Activated T-helper 9 cell treated with anti-CD3 and anti-CD28 coated beads, Interleukin-2, amount 50 U/mL, for 16 hours (primary cell): ENCODE data around the gene HNRNPR.

Experiments used
- DNase-seq: peaks from one replicate; pipeline ENCODE4 v3.0.0-alpha.2; 2020; ENCODE audit warnings: low read depth

HNRNPR gene

DNA sequence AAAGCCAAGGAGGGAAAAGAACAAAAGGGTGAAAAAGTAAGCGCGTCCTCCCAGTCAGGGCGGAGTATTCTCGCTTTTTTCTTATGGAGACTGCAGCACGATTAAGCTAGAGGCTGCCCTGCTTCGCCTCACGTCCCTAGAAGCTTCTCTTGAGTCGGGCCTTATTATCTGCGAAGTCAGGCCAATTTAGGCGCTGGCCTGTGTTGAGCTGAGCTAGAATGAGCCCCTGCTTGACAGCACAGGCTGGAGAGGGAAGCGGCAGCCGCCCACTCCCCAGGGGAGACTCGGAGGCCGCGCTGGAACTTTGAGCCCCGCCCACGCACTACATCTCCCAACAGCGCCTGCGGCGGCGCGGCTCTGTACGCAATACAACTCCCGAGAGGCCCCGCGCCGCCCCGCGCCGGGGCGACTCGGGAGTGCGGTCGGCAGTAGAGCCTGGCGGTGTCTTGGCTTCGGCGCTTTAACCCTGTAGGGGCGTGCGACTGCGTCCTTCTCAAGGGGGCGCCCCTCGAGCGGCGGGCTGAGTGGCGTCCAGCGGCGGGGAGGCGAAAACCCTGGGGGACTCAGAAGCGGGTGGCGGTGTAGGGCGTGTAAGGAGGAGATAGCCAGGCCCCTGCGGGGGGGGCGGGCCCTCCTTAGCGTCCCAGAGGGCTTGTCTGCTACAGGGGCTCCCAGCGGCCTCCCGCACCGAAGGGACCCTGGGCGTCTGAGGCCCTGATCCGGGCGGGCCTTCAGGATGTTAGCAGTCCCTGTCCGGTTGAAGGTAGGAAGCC lies 24.7 kb upstream of the HNRNPR start:
- DNase-seq: peak; percentile 83

DNA sequence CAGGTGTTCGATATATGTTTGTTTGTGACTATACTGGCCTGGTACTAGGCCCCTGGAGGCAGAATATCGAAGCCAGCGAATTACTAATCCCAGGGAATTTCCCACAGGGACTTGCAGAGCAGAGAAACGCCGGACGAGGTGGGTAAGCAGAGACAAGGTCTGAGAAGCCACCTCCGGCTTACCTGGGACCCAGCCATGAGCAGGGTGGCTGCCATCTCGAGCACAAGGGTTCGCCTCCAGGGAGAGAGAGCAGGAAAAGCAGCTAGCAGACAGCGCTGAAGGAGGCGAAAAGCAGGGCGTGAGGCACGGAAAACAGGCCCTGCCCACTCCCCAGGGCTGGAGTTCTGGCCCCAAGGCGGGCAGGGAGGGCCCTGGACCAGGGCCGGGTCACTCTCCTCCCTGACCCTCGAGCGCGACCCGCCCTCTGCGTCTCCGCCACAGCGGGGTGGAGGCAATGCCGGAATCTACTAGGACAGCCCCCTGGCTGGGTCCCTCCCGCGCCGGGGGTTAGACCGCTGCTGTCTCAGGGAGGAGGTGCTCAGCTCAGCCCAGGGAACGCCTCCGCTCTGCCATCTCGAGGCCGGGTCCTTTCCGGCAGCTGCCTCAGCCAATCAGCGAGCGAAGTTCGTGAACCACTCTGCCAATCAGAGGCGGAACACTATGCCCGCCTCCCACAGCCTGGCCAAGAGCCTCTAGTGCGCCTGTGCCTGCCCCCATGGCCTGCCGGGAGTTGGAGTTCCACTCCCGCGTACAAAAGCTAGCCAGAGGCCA lies 23.9 kb upstream of the HNRNPR start:
- DNase-seq: peak; percentile 95

DNA sequence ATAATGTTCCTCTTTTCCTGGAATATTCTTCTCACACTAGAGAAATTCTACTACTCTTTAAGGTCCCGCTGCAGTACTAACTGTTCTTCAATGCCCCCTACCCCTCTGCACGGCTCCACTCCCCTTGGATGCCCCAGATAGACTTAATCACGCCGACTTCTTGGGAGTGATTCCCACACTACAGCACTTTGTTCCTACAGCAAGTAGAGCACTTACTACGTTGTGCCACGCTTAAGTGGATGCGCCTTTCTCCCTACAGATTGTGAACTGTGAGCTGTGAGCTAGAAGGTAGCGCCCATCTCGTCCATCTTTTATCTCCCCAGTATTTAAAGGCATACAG lies 23.3 kb upstream of the HNRNPR start:
- DNase-seq: no peak

DNA sequence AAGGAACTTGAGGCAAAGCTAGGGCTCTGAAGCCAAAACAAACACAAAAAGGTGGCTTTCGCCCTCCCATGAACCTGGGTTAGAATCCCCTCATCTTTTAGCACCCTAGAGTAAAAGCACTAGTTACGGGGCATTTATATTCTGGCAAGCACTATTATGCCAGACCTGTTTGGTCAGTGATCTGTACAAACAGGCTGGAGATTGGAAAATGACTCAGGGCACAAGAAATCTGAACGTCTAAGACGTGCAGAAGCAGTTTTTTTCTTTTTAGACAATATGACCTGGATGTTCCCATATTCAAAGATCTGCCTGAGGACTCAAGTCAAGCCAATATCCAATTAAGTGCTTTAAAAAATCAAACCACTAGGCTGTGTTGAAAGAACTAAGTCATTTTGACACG lies 22.5 kb upstream of the HNRNPR start:
- no peak for DNase-seq

DNA sequence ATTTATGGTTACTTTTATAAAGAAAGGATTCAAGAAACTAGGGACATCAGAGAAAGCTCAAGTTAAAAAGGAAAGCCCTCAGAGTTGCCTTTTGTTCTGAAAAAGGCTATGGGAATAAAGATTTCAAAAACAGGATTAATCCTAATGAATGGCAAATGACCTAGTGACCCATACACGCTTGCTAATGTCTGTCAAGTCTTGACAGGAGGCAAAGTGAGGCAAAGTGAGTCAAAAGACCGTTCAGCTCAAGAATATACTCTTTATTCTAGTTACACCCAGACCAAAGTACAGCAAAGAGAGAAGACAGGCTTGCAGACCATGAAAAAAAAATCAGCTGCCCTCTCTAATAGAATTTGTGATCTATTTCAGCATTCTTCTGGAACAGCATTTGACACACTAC lies 22.1 kb upstream of the HNRNPR start:
- DNase-seq: no peak

DNA sequence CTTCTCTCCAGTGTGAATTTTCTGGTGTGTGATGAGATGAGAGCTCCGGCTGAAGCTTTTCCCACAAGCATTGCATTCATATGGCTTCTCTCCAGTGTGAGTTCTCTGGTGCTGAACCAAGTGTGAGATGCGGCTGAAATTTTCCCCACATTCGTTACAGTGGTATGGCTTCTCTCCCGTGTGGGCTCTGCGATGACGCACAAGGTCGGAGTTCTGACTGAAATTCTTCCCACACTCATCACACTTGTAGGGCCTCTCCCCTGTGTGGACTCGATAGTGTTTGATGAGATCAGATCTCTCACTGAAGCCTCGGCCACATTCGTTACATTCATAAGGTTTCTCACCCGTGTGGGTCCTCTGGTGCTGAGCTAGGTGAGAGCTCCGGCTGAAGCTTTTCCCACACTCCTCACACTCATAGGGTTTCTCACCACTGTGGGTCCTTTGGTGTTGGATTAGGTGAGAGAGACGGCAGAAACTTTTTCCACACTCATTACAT lies 18.2 kb upstream of the HNRNPR start:
- DNase-seq: no peak

DNA sequence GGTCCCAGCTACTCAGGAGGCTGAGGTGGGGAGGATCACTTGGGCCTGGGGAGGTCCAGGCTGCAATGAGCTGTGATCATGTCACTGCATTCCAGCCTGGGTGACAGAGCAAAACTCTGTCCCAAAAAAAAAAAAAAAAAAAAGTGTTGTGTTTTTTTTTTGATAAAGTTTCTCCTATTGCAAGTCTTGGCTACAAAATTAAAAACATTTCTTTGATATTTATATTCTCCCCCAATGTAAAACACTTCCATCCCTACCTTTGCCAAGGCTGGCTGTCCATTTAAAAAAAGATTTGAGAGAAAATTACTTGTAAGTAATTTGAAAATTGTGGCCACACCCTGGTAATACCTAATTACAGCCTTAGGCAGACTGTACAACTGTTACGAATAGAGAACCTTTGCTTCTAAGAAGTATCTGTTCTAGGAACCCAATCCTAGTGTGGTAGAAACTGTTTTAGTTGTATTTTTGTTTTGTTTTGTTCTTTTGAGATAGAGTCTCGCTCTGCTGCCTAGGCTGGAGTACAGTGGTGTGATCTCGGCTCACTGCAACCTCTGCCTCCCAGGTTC lies 14.3 kb upstream of the HNRNPR start:
- no peak for DNase-seq

DNA sequence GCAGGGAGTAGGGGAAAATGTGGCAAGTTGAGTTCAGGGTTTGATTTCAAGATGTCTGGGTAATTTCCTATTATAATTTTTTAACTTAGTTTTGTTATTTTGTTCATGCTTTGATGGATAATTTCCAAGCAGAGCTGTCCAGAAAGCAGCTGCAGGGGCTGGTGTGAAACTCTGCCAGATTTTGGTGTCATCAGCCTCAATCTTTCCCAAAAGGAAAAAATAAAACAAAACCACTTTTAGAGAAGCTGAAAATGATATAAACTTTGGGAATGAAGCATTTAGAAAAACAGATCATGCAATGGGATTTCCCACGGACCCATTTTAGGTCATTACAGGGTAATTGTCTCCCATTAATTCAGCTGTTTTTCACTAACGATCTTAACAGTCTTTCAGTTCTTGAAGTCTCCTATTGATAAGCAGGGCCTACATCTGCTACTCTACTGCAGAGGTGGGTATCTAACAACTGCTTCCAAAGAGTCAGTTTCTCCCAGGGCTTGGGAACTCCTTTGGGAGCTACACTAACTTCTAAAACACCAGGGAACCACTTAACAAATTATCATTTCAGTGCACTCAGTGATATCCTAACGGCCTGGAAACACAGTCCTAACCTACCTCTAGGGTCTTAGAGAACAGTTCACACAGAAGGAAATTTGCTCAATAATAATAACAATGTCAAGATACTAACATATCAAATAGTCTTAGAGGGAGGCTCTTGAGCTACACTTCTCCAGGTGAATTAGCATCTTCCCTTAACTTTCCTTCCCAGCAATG lies 13.2 kb upstream of the HNRNPR start:
- no peak for DNase-seq

DNA sequence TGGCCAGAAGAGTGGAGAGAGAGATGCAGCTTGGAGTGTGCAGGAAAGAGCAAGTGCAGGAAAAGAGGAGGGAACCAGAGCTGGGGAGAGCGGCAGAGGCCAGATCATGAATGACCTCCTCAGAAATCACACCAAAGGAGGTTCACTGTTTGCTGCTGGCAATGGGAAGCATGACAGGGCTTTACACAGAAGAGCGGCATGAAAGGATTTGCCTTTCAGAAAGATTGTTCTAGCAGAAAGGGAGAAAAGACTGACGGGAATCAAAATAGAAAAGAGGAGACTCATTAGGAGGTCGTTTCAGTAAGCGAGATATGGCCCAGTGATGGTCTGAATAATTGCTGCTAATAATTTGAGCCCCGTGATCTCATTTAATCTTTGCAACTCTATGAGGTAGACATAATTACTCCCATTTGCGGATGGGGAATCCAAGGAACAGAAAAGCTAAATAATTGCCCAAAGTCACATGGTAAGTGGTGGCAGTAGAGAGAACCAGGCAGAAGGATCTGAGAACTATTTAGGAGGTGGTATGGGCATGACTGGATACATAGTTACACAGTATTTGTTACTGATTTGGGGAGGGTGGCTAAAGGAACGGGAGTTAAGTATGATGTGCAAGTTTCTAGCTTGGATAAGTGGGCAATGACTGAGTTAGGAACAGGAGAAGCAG lies 12.5 kb upstream of the HNRNPR start:
- DNase-seq: no peak

DNA sequence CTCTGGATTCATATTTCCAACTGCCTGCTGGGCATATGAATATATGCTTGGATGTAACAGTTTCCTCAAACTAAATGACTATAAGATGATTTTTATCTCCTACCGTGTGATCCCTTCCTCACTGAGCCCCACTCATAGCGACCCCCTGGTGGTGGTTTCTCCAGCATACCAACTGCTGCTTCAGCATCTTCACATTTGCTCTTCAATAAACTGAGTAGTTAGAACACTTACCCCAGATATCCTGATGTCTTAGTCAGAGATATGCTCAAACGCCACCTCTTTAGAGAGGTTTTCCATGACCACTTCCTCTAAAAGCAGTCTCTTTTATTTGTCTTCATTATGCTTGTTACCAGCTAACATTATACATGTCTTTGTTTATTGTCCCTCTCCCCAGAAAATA lies 10.2 kb upstream of the HNRNPR start:
- DNase-seq: no peak

DNA sequence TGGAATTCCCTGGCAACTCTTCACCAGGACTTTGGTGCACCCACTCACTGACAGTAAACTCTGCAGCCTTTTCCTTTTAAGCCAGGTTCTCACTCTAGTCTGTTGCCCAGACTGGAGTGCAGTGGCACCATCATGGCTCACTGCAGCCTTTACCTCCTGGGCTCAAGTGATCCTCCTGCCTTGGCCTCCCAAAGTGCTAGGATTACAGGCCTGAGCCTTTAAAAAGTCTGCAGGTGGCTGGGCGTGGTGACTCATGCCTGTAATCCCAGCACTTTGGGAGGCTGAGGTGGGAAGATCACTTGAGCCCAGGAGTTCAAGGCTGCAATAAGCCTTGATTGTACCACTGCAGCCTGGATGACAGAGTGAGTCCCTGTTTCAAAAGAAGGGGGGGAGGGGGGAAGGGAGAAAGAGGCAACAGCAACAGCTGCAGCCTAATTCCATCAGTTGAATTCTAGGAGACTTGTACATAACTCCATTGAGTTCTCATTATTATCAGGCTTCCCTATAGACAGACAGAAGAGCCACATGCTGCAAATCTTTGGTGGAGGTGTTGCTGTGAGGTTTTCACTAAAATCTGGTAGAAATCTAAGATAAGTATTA lies 8.1 kb upstream of the HNRNPR start:
- DNase-seq: no peak

DNA sequence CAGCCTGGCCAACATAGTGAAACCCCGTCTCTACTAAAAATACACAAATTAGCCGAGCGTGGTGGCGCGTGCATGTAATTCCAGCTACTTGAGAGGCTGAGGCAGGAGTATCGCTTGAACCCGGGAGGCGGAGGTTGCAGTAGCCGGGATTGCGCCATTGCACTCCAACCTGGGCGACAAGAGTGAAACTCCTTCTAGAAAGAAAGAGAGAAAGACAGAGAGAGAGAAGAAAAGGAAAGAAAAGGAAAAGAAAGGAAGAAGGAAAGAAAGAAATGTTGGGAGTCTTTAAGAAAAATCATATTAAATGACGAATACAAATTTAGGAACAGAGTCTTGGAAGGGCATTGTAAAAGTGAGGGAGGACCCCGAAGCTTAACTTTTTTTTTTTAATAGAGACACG lies 1.8 kb upstream of the HNRNPR start:
- DNase-seq: no peak

DNA sequence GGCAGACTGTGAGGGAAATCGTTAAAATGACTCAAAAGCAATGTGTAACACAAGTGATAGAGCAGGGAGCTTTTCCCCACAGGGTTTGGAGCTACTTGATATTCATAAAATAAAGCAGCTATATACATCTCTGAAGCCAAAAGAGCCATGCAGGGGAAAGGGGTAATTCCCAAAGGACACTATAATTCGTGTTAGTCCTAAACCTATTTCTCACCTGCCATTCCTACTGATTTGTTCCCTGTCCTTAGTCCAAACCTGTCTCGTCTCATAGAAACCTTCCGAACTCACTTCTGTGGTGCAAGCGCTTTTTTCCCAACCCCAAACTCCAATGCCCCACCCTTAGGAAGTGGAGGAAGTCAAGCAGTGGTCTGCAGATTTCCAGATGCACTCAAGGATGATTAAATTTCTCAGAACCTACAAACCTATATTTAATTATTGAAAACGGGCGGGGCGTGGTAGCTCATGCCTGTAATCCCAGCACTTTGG lies 946 bp upstream of the HNRNPR start:
- DNase-seq: no peak

DNA sequence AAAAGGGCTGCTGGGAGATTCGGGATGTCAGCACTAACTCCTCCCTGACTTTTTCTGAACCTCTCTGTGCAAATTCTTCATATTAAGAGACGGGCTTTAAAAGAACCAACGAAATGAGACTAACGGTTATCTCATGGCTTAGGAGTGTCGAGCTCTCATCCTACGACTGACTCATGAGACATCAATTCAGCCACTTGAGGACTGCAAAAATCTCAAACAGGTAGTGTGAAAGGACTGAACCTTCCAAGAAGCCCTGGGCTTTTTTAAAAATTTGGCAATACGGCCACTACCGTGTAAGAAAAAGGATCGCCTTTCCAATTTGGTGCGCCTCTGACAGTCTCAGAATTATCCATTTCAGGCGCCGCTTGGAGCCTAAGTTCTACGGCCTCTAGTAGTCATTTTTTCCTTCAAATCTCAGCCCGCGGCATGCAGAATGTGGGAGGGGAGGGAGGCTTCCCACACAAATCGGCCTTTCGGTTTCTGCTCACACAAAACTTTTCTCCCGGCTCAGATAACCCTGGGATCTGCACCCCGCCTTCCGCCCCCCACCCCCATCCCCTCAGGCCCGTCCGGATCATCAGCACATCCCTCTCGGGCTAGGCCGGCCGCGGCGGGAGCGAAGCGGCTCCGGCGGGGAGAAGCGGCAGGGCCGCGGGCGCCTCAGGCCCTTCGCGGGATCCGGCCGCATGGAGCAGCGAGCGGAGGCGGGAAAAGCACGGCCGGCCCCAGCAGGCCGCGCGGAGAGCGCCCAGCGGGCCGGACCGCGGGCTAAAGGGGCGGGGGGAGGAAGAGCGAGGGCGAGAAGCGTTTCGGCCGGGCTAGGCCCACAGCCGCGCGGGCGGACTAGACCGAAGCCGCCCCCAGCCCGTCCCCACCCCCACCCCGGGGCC lies 618 bp downstream of the HNRNPR start:
- DNase-seq: peak; percentile 43

DNA sequence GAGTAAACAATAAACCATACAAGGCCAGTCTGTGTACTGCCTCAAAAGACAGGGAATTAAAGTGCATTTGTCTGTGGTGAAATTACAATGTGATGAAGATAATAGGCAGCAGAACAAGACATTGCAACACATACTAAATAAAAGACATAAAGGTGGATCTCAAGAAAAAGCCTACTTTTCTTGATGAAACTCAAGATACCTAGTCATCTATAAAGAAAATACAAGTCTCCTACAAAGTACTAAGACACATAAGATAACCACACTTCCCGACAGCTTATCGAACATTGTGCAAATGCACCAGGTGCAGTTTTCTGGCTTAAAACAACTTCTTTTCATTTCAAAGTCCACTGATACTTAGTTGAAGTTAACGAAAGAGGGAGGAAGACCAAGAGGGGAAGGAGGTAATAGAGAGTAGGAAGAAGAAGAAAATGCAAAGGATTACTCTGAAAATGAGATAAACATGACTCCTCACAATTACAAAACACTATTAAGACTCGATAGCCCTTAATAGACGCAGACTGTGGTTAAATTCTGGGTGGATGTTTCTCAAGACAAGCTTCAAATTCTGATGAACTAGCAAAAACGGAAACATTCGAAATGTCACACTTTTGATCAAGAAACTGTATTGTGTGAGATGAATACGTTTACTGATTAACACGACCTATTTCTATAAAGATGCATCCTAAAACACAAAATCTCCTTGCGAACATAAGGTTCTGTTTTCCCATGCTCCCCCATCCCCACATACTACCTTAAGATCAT lies 2.0 kb downstream of the HNRNPR start:
- DNase-seq: no peak

DNA sequence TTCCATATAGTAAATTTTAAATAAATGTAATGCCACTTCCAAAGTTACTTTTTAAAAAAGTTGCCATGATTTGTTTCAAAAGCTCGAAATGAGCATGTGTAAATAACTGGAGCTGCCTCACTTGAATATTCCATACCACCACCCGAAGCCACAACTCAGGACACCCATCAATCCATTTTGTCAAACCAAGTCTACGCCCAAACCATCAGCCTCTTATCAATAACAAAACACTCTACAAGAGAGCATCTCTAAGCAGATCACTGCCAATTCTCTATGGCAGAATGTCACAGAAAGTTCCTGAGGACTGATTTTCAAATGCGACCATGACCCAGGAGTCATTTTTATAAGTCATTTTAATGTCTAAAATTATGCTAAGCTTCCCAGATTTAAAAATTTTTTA lies 4.5 kb downstream of the HNRNPR start:
- no peak for DNase-seq

DNA sequence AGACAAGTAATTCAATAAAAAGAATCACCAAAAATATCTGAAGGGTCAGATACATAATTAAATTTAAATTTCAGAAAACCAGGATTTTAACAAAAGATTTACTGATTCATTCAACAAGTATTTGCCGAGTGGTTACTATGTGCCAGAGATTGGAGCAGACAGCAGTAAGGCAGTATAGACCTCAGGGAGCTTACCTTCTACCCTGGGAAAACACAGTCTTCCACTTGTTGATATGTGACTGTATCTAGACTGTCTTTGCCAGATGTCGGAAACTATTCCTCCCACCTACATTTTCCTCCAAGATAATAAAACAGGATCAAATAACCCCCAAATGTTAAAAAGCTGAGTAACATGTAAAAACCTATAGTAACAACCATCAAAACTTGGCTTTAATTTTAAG lies 6.2 kb downstream of the HNRNPR start:
- DNase-seq: no peak

DNA sequence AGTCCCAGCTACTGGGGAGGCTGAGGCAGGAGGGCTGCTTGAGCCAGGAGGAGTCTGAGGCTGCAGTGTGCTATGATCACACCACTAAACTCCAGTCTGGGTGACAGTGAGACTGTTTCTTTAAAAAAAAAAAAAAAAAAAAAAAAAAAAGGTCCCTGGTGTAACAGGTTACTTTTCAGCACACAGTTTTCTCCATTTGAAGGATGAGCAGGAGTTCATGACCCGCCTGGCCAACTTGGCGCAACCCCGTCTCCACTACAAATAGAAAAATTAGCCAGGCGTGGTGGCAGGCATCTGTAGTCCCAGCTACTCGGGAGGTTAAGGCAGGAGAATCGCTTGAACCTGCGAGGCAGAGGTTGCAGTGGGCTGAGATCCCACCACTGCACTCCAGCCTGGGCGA lies 12.4 kb downstream of the HNRNPR start:
- no peak for DNase-seq

DNA sequence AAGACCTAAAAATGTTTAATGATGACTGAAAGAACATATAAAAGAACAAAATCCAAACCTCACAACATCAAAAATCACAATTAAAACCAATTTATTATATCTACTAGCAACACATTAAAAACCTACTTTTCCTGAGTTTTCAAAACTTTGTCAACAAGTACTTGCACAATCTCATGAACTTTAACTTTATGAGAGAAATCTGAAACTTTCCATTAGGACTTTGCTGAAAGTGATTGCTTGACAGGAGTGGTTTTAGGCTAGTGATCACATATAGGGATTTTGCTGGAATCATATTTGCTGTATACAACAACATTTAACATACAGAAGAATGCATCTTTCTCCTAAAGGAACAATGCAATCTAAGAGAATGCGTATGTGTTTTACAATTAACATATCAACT lies 13.2 kb downstream of the HNRNPR start:
- no peak for DNase-seq

DNA sequence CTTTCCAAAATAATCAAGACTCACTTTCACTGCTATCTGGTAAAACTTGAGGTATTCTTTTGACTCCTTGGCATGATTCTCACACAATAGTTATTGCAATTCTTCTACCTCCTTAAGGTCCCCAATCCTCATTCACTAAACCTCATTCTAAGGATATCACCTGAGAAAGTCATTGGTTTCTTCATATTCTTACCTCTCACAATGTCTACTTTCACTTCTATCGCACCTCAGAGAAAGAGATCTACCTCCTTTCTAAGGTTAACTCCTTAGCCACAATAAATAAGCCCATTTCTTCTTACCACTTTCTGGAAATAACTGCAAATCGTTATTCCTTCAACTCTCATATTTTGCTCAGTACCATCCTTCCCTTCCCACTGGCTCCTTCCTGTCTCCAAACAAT lies 18.7 kb downstream of the HNRNPR start:
- DNase-seq: no peak
